AG08395 (cell line): ENCODE measurements around the gene ZNF837.
"Not testable (repeated sequence)": the region's sequence is repeated elsewhere in the genome, so short reads cannot be mapped to it uniquely, and the experiment has no call there.

Experiments
- DNase-seq: peaks from one replicate; pipeline ENCODE4 v3.0.0; 2012; ENCODE audit warnings: mixed read lengths, low spot score

Gene ZNF837

DNA sequence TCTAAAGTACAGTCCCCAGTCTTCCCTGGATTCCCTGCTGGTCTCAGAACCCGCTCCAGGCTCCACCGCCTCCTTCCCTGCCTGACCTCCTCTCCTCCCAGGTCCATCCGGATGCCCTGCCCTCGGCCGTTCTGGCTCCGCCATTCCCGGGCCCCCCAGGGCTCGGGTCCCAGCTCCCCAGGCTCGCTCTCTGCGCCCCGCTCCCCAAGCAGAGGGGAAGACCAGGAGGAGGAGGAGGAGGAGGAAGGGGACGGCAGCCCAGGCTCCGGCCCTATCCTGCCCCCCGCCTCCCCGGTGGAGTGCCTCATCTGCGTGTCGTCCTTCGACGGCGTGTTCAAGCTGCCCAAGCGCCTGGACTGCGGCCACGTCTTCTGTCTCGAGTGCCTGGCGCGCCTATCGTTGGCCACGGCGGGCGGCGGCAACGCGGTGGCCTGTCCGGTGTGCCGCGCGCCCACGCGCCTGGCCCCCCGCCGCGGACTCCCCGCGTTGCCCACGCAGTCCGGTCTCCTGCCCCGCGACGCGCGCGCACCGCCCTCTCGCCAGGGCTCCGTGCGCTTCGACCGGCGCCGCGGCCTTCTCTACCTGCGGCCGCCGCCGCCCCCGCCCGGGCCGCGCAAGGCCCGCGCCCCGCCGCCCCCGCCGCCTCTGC is 15.3 kb upstream of the ZNF837 start:
- DNase-seq = no peak

DNA sequence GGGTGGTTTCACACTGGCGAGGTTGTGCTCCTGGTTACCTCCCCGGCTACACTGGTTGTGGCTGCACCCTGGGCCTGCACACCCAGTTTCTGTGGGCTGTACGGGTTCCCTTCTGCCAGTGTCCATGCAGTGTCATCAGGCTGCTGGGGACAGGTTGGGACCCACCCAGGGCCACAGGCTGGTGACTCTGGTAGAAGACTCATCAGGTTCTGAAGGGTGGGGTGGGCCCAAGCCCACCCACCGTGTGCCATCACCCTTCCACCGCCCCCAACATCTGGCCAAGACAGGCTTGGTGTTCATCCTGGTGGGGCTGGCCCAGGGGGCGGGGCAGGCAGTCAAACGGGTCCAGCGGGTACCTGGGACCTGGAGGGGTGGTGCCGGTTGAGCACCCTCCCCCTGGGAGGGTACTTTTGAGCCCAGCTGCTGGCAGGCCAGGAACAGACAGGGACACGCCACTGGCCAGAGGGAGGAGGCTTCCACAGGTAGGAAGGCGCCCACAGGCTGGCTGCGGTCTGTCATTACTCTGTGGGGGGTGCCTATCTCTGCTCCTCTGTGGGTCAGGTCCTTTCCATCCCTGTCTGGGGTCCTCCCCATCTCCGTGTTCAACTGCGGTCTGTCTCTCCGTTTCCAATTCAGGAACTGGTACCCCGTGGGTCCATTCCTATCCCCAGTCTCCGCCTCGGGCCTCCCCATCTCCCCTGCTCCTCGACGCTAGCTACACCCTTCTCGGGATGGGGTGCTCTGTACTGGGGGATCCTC is 14.6 kb upstream of the ZNF837 start, which contains the start of gene RNF225:
Gene RNF225, plus strand, starts transcription at position 437 of the 759 bp plus-strand sequence. CDS start 434 bp downstream, outside the sequence.
- DNase-seq = no peak

DNA sequence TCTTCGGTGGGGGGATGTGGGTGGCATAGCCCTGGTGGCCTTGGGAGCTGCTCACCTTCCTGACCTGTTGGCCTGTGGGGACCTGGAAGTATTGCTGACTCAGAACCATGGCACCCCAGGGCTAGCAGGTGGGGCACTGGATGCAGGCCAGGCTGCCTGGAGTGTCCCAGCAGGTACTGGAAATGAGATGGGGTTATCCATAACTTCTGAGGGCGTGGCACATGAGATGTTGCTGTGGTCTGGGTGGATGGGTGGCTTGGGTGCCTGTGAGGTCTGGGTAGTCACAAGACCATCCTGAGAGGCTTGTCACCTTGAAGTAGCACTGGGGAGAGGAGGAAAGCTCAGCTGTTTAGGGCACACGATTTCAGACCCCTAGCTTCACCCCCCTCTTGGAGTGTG is 14.0 kb upstream of the ZNF837 start:
- no peak for DNase-seq

DNA sequence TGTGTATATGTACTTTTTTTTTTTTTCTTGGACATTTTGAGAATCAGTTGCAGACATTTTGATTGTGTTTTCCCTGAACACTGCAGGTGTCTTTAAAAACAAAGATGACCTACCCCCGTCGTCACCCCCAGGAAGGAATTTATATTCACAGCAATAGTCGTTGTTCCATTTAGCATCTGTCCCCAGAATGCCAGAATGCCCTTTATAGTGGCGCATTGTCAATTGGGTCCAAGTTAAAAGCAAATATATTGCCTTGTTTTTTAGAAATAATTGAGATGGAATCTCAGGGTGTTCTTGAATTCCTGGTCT is 12.8 kb upstream of the ZNF837 start:
- DNase-seq = no peak

DNA sequence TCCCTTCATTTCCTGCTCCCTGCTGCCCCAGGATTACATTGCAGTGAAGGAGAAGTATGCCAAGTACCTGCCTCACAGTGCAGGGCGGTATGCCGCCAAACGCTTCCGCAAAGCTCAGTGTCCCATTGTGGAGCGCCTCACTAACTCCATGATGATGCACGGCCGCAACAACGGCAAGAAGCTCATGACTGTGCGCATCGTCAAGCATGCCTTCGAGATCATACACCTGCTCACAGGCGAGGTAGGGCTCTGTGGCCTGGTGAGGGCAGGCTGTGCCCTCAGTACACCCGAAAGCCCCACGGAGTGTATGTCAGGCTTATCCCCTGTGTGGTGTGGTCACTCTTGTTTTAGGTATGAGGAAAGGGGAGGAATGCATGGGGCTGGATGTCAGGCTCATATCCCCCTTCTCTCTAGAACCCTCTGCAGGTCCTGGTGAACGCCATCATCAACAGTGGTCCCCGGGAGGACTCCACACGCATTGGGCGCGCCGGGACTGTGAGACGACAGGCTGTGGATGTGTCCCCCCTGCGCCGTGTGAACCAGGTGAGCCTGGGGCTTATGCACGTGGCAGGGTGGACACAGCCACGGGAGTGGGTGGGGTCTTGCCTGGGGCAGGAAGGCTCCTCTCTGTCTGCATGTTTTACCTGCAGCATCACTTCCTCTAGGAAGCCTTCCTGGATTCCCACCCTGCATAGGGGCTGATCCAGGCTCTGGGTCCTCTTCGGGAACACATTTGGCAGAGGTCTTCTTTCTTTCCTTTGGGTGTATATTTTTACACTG is 12.3 kb upstream of the ZNF837 start:
- DNase-seq = no peak

DNA sequence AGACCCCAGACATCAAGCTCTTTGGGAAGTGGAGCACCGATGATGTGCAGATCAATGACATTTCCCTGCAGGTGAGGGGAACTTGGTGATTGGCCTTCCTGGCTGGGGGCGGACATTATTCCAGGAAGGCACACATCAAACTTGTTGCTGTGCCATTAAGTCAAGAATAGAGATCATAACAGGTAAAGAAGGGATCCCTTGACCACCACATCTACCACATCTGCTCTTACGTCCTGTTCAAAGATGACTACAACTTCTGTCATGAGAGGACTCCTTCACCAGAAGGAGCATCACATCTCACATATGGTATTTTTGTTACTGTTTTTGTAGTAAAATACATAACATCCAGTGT is 7.3 kb upstream of the ZNF837 start:
- no peak for DNase-seq

DNA sequence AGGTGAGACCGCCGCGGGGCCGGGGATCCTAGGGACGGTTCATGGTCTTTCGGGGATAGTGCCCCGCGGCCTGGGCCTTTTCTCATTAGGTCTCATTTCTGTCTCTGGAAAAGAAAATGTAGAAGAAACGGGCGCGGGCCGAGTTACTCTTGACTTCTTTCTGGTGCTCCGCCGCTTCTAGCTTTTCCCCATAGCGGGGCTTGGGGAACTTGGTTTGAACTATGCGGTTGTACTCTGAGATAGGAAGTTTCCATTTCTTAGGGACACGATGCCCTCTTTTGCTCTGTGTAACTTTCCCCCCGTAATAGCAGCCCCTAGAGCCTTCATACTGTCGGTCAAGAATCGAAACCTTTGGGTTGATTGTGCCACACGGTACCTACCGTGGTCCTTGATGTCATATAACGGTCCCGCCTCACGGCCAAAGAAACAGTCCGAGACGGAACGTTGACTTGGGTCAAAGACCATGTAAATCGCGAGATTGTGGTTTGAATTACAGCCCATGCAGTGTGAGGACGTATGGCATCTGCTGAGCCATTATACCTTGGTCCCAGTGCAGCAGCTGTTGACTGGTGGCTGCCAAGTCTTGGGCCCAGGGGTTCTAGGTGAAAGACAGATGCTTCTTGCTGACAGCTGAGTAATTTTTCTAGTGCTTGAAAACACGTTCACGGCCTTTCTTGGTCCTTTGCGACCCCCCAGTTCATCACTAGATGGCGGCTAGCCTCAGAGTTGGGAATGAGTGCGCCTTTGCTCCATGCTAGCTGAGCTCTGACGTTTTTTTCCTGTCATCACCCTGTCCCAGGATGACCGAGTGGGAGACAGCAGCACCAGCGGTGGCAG is 6.7 kb upstream of the ZNF837 start:
- no peak for DNase-seq

DNA sequence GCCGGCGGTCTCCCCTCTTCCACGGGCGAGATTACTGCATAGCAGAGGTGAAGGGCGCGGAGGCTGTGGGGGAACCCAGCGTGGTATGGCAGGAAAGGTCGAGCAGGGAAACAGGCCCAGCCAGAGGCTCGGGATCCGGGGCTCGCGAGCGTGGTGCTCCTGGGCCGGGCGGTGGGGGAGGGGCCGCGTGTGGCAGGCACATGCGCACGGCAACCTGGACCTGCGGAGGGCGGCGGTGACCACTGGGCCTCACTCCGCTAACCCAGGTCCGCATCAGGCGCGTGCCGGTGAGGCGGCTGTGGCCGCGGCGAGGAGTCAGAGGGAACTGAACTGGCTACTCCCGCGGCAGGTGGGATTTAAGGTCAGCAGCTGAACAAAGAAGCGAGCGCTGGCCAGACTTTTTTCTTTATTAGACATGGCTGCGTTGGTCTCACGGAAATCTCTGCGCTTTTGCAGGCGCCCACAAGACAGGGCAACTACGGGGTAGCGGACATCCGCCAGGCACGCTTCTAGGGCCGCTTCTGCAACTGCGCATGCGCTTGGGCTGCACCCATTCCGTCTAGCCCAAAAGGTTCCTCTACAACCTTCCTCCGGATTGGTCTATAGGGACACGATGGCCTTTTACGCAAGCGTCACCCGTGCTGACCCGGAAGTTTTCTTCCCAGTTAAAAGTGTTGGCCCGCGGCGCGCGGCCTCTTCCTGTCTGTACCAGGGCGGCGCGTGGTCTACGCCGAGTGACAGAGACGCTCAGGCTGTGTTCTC is 5.9 kb upstream of the ZNF837 start, which contains the start of gene RPS5:
Gene RPS5, plus strand, starts transcription at position 694 of the 762 bp plus-strand sequence. CDS start 869 bp downstream, outside the sequence.
- peak; percentile 100 for DNase-seq

DNA sequence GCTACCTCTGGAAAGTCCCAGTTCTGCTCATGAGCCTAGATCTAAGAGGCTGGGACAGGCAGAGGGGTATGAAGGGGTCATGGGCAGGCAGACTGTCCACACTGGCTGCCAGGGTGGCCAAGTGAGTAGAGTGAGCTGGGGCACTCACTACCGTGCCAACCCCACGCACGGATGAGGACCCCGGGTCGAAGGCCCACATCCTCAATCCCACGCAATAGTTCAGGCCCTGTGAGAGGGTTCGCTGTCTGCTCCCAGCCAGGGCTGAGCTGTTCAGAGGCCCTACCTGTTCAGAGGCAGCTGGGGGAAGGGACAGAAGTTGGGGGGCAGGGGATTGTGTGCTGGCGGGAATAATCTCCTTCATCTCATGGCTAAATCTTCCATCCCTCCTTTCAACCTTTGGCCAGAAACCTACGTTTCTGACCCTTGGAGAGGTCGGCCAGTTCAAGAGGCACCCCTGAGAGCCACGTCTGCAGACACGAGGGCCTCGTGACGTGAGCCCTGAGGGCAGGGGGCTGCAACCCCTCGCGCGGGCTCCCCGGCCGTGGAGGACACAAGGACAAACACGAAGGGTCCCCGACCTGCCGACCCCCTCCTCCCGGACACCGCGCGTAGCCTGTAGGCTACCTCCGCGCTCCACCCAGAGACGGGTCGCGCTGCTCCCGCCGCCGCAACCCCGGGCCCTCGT is 5.2 kb upstream of the ZNF837 start:
- no peak for DNase-seq

DNA sequence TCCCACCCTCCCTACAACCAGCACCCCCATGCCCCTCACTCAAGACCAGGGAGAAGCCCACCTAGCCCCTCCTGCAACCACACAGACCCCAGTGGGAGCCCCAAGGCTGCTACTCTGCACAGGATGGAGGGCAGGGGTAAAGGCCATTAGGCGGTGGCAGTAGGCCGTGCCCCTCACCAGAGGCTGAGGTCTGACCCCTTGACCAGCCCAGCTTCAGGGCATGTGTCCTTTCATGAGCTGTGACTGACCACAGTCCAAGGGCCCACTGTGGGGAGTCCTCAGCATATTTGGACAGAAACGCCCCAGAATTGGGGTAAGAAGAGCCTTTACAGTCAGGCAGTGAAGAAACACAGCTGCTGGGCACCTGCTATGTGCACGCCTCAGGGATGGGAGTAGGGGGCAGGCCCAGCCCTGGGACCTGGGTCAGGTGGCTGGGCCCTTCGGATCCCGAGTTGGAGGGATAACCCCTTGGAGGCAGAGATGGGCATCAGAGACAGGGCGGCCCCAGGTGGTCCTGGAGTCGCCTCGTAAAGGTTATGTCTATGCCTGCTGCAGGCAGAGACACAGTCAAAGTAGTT is 4.6 kb upstream of the ZNF837 start:
- no peak for DNase-seq

DNA sequence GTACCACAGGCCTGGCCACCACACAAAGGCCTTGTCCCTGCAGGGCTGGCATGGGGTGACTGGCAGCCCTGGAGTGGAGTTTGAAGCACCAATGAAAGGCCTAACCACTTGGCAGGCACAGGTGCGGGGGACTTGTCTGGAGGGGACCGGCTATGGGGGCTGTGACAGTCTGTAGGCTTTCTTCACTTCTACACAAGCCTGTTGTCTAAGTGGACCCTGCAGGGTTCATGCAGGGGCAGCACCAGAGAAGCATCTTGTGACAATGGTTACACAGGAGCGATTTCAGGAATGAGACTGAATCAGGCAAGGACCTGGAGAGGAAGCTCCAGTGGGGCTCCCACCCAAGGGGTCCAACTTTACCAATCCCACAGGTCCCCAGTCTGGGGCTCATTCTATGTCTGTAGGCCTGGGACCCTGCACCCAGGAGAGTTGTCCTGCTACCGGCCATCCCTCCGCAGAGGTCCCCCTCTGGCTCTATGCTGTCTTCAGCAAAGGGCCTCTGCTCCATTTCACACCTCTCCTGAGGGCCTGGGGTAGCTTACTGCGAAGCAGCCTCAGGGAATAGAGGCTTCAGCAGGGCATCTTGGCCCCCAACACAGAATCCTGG is 2.3 kb upstream of the ZNF837 start:
- no peak for DNase-seq

DNA sequence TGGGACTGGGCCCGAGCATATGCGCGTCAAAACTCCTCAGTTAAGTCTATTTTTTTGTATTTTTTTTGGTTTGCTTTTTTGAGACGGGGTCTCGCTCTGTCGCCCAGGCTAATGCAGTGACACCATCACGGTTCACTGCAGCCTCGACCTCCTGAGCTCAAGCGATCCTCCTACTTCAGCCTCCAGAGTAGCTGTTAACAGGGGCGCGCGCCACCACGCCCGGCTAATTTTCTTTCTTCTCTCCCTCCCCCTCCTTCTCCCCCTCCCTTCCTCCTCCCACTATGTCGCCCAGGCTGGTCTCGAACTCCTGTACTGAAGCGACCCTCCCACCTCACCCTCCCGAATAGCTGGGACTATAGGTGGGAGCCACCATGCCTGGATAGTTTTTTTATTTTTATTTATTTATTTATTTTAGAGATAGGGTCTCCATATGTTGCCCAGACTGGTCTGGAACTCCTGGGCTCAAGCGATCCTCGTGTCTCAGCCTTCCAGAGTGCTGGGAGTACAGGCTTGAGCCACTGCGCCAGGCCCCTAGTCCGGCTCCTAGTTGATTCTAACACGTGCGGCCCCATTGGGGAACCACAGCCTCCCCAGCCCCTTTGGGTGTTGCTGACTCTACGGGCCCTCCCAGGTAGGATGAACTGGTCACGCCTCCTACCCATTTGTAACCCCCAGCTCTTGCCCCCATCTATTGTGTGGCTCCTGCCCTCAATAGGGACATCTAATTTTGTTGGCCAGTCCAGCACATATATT is 806 bp upstream of the ZNF837 start:
- no peak for DNase-seq

DNA sequence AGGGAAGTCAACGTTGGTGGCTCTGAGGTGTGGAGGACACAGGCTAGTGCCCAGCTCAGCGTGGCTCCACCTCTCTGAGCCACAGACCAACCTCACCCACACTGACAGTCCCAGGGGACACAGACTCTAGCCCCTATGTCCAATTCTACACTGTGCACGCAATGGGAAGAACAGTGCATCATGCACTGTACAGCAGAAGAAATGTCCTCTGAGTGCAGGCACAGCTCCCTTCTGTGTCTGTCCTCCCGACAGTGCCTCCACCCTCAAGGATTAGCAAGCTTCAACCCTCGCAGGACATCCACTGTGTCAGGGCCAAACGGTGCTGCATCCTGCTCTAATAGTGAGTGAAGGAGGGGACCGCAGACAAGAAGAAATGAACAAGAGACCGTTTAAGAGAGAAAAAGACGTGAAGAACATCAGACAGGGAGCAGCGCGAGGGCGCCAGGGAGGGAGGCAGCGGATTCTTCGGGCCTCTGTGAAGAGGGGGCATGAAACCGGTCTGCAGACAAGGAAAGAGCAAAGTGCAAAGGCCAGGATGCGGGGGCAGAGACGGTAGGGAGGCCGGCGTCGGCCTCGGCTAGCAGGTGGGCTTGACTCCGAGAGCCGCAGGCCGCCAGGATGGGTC is 681 bp downstream of the ZNF837 start:
- no peak for DNase-seq

DNA sequence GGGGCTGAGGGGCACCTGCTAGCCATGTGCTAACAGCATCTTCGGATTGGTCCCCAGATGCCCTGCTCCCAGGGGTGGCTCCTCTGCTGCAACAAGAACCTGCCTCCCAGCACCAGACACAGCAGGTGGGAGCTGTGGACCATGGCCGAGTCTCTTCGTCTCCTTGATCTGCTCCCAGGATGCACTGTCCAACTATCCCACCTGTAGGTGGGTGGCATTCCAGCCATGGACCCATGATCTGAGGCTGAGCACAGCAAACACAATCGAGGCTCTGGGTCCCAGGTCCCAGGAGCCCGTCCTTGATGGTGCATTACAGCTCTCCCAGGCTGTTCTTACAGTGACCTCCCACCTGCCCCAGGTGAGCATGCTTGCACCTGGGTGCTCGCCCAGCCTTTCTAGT is 1.6 kb downstream of the ZNF837 start:
- no peak for DNase-seq

DNA sequence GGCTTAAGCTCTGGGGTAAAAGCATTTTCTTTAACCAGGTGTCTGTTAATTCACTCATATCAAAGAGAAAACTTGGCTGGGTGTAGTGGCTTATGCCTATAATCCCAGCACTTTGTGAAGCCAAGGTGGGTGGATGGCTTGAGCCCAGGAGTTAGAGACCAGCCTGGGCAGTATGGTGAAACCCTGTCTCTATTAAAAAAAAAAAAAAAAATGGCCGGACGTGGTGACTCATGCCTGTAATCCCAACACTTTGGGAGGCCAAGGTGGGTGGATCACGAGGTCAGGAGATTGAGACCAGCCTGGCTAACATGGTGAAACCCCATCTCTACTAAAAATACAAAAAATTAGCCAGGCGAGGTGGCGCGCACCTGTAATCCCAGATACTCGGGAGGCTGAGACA is 4.1 kb downstream of the ZNF837 start:
- not testable (repeated sequence) for DNase-seq

DNA sequence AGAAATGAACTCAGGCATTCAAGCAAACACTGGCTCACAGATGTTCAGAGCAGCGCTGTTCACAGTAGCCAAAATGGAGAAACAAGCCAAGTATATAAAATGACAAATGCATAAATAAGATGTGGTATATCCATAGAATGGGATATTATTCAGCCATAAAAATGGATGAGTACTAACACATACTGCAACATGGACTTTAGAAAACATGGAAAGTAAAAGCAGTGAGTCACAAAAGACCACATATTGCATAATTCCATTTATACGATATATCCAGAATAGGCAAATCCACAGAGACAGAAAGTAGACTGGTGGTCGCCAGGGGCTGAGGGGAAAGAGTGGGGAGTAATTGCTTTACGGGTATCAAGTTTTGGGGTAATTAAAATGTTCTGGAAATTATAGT is 6.6 kb downstream of the ZNF837 start:
- no peak for DNase-seq

DNA sequence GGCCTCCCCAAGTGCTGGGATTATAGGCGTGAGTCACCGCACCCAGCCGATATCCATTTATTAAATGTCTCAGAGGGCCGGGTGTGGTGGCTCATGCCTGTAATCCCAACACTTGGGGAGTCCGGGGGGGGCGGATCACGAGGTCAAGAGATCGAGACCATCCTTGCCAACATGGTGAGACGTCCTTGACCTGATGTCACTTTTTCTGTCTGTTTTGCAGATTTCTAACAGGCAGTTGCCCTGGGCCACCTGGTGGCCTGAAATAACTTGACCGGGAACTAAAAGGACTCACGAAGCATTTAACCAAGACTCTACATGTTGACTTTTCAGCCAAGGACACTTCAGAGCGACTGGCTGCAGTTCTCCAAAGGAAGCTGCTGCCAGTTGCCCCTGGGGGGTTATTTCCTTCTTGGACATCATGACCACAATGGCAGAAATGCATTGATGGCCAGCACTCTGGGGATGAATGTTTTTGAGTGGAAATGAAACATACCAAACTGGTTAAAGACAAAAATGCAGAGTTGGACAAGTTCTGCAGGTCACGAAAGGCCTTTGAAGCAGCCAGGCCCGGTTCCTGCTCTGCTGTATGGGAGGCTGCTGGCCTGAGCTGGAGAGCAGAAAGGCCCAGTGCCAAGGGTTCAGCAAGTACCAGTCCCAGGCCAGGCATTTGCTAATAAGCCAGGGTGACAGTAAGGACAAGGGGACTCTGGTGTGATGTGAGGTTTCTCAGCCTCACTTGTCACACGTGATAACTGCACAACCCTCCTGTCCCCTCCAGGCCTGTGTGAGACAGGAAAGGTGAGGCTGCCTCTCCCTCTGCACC is 8.3 kb downstream of the ZNF837 start:
- DNase-seq = no peak
